ENCODE measurements around the gene SUSD4. TPM values are rescaled to one million over a fixed set of nuclear protein-coding genes. Genes with fewer than 3 reads are reported as not detected.
A peak's percentile ranks its signal among the peaks of the same experiment; 100 is the strongest.

The SUSD4 gene
- total RNA-seq, 2 experiments from 2014 or later: 13.0 to 13.8 TPM

DNA sequence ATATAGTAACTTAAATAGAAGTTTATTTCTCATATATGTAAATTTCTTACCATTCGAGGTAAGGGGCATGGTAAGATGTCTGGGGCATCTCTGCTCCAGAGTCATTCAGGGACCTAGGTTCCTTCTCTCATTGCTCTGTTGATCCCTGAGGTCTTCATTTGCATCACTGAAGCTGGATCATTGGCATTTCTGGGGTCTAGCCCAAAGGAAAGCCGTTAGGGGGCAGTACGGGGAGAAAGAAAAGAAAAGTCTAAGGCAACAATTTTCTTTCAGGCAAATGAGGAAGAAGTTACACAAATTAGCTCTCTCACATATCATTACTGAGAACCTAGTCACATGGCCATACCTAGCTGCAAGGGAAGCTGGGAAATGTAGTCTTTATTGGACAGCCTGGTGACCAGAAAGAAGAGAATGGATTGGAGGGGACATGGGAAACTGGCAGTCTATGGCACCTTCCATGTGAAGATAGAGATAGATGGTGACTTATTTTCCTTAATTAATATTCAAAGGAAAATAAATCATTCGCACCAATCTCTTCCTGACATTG lies 10.2 kb upstream of the SUSD4 start:
- H3K36me3 Mint-ChIP-seq (ENCODE audit: low read depth): no peaks in the 10 kb centered on the region
- ChIA-PET CTCF (no interaction called here), POLR2A (no interaction called here)
- no peaks in the 10 kb centered on the region for H3K4me1 Mint-ChIP-seq (ENCODE audit: low read depth)
- Histone ChIP-seq H3K4me1 (ENCODE audit: insufficient read depth, low read length) (no peaks in the 10 kb centered on the region), H3K9me3 (ENCODE audit: control insufficient read depth in 1 of 2, insufficient read depth in 1 of 2, low read length in 2 of 2) (no peaks in the 10 kb centered on the region), H3K36me3 (ENCODE audit: insufficient read depth, low read length) (no peaks in the 10 kb centered on the region), H3K27ac (ENCODE audit: low read depth in 1 of 2, low read length in 2 of 2) (no peak overlapping the region), H3K27me3 (ENCODE audit: control insufficient read depth in 1 of 2, insufficient read depth in 2 of 2, low read length in 2 of 2) (no peaks in the 10 kb centered on the region), H3K4me3 (ENCODE audit: low read length) (no peak overlapping the region)
- H3K9me3 Mint-ChIP-seq: peaks cover 2% of the 10 kb centered on the region
- TF ChIP-seq CTCF (IDR thresholded peaks at IDR 0.05): no peak
- intact Hi-C loops (cut with DNase I, micrococcal nuclease): no loop called here
- no peak overlapping the region for H3K4me3 Mint-ChIP-seq
- DNase-seq (no peak), ATAC-seq (ENCODE audit: poor library complexity) (no peak)
- H3K27me3 Mint-ChIP-seq: peaks cover 4% of the 10 kb centered on the region
- H3K27ac Mint-ChIP-seq: no peak overlapping the region

DNA sequence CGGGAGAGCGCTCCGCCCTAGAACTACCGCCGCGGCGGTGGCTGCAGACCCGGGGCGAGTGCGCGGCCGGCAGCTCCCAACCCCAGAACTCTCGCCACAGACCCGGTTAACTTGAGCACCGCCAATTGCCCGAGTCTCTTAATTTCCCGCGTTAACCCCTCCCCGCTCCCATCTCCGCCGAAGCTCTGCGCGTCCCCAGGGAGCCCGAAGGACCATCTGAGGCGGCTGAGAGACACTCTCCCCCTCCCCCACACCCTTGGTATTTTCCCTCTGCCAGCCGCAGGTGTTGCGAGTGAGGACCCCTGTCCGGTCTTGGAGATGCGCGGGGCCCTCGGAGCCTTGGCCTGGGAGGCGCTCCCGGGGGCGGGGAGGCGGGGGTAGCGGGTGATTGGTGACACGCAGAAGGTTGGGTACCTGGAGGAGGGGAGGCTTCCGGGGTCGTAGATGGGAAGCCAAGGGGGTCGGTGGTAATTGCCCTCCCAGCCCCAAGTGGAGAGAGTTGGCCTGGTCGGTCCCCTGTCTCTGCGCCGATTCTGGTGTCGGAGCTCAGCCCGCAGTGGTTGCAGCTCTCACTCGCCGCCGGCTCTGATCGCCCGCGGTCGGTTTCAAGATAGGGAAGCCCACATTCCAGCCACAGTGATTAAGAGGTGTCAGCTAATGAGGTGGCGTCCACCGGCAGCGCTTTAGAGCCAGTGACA lies 858 bp upstream of the SUSD4 start:
- H3K4me1 Mint-ChIP-seq (ENCODE audit: low read depth): peaks cover 33% of the 10 kb centered on the region
- H3K36me3 Mint-ChIP-seq (ENCODE audit: low read depth): peaks cover 4% of the 10 kb centered on the region
- no peak for TF ChIP-seq CTCF (IDR thresholded peaks at IDR 0.05)
- H3K4me1 ChIP-seq (ENCODE audit: insufficient read depth, low read length): peaks cover 22% of the 10 kb centered on the region
- intact Hi-C loops (cut with DNase I, micrococcal nuclease): loop anchor here in 1 of 2 experiments (10.0 kb wide), 1 partner anchor 120 kb away; no protein-coding TSS in a partner anchor
- DNase-seq (peak in 8 of 14 experiments; percentile 7 to 53 (median 21)), ATAC-seq (ENCODE audit: poor library complexity) (peak; percentile 1)
- peak overlapping the region; percentile 61 for H3K27ac Mint-ChIP-seq
- ChIA-PET POLR2A (interaction anchor here (0.8 to 3.0 kb wide), 13 partner anchors 29 to 1623 kb away, joined by 3 to 18 read pairs (median 5); partner anchors contain the start of genes AIDA, BROX, DUSP10 and TLR5), CTCF (interaction anchor here (1.8 kb wide), 1 partner anchor 231 kb away, joined by 4 read pairs; no protein-coding TSS in a partner anchor)
- no peak overlapping the region for H3K27ac ChIP-seq (ENCODE audit: low read depth in 1 of 2, low read length in 2 of 2)
- peak overlapping the region; percentile 87 for H3K4me3 Mint-ChIP-seq
- no peaks in the 10 kb centered on the region for H3K9me3 Mint-ChIP-seq
- peaks cover 0 to 4% of the 10 kb centered on the region in 2 experiments for H3K27me3 ChIP-seq (ENCODE audit: control insufficient read depth in 1 of 2, insufficient read depth in 2 of 2, low read length in 2 of 2)
- no peaks in the 10 kb centered on the region for H3K9me3 ChIP-seq (ENCODE audit: control insufficient read depth in 1 of 2, insufficient read depth in 1 of 2, low read length in 2 of 2)
- H3K36me3 ChIP-seq (ENCODE audit: insufficient read depth, low read length): no peaks in the 10 kb centered on the region
- H3K4me3 ChIP-seq (ENCODE audit: low read length): peak overlapping the region; percentile 66
- no peaks in the 10 kb centered on the region for H3K27me3 Mint-ChIP-seq

DNA sequence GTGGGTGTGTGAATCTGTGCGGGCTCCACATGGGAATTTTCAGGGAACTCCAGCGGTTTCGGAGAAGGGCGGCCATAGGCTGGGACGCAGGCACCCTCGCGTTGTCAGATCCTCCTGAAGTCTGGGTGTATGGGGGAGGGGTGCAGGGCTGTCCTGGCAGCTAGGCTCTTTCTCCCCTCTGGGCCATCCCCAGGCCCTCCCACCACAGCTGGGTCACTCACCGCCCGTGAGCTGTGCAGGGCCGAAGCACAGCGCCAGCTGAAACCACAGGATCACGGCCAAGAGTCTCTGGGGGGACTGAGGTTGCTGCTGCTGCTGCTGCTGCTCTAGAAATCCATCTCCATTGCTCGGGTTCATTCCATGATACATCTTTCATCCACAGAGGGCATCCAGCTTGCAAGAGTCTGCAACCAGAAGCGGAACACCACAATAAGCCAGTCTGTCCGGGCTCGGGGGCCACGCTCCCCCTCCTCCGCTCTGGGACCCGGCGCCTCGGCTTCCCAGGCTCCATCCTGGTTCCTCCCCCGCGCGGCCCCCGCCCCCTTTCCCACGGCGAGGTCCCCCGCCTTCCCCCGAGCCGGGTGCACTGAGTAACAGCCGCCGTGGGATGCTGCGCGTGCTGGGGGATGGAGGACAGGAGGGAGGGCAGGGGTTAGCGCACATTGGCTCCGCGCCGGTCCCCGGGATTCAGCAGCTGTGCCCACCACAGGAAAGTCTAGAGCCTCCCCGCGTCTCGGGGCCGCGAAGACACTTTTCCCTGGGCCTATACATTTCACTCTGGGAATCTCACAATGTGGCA lies 720 bp downstream of the SUSD4 start:
- ATAC-seq (ENCODE audit: poor library complexity) (peak; percentile 46), DNase-seq (peak in 13 of 14 experiments; percentile 5 to 53 (median 13))
- no peak for TF ChIP-seq CTCF (IDR thresholded peaks at IDR 0.05)
- Histone ChIP-seq H3K27ac (ENCODE audit: low read depth in 1 of 2, low read length in 2 of 2) (no peak overlapping the region), H3K9me3 (ENCODE audit: control insufficient read depth in 1 of 2, insufficient read depth in 1 of 2, low read length in 2 of 2) (no peaks in the 10 kb centered on the region), H3K4me1 (ENCODE audit: insufficient read depth, low read length) (peaks cover 22% of the 10 kb centered on the region), H3K36me3 (ENCODE audit: insufficient read depth, low read length) (no peaks in the 10 kb centered on the region), H3K4me3 (ENCODE audit: low read length) (peak overlapping the region; percentile 65), H3K27me3 (ENCODE audit: control insufficient read depth in 1 of 2, insufficient read depth in 2 of 2, low read length in 2 of 2) (peaks cover 0 to 4% of the 10 kb centered on the region in 2 experiments)
- peak overlapping the region; percentile 82 for H3K27ac Mint-ChIP-seq
- intact Hi-C loops (cut with DNase I, micrococcal nuclease): loop anchor here in 1 of 2 experiments (10.0 kb wide), 1 partner anchor 118 kb away; no protein-coding TSS in a partner anchor
- peaks cover 4% of the 10 kb centered on the region for H3K36me3 Mint-ChIP-seq (ENCODE audit: low read depth)
- ChIA-PET POLR2A (interaction anchor here (0.6 to 3.0 kb wide), 22 partner anchors 8 to 1621 kb away, joined by 3 to 18 read pairs (median 4); partner anchors contain the start of genes AIDA, BROX, DEGS1 and DUSP10), CTCF (interaction anchor here (1.2 kb wide), 1 partner anchor 230 kb away, joined by 6 read pairs; no protein-coding TSS in a partner anchor)
- no peaks in the 10 kb centered on the region for H3K9me3 Mint-ChIP-seq
- H3K4me1 Mint-ChIP-seq (ENCODE audit: low read depth): peaks cover 43% of the 10 kb centered on the region
- H3K27me3 Mint-ChIP-seq: no peaks in the 10 kb centered on the region
- peak overlapping the region; percentile 98 for H3K4me3 Mint-ChIP-seq
